Measurements from ENCODE around the gene GORASP1. TPM values are rescaled to one million over a fixed set of nuclear protein-coding genes. Genes with fewer than 3 reads are reported as not detected.

Gene GORASP1
- polyA plus RNA-seq, 3 donors = 23.2 to 105 (median 31.2) TPM

DNA sequence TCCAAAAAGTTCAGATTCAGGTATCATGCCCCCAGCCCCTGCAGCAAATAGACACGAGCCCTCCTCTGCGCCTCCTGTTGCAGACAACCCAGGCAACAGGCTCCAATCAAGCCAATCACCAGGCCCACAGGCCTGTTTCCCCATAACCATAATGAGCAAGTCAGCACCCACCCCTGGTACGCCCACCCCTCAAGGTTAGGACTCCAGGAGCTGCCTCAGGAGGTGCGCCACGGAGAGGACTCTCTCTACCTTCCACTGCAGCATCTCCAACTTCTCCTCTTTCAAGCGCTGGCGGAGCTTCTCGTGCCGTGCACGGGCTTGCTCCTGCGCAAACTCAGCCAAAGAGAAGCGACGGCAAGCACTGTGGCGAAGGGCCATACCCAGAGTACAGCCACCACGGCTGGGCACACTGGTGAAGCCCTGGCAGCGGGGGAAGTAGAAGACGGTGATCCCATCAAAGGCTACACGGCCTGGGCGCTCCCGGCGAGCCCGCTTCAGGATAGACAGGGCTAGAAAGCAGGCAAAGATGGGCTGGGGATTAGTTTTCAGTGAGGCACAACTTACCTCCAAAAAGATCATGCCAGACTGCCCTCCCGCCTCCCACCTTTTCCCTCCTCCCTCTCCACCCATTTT, 37.4 kb upstream of the GORASP1 start:
- Histone ChIP-seq H3K27ac (ENCODE audit: low read depth in 1 of 2, low read length in 2 of 2) (no peak overlapping the region), H3K4me2 (replicated peaks; ENCODE audit: extremely low read depth, low read length, poor library complexity, severe bottlenecking) (no peak overlapping the region), H3K79me2 (ENCODE audit: insufficient read depth, low read length) (peaks cover 44% of the 10 kb centered on the region), H3K36me3 (replicated peaks in 1 of 2; ENCODE audit: control insufficient read depth in 1 of 2, insufficient read depth in 2 of 2, low read length in 2 of 2) (peaks cover 42 to 62% of the 10 kb centered on the region in 2 donors), H3K9ac (ENCODE audit: insufficient read depth, low read length, poor library complexity, severe bottlenecking) (no peak overlapping the region), H3K9me3 (replicated peaks in 1 of 2; ENCODE audit: control insufficient read depth in 1 of 2, insufficient read depth in 1 of 2, low read length in 2 of 2) (no peaks in the 10 kb centered on the region), H3K4me3 (replicated peaks in 1 of 3; ENCODE audit: low read depth in 2 of 3, low read length in 3 of 3) (no peak overlapping the region), H2AFZ (ENCODE audit: insufficient read depth, low read depth, low read length, poor library complexity, severe bottlenecking) (no peak overlapping the region), H3K4me1 (ENCODE audit: control insufficient read depth in 1 of 2, insufficient read depth in 2 of 2, low read length in 2 of 2) (peaks cover 70 to 81% of the 10 kb centered on the region in 2 donors), H4K20me1 (ENCODE audit: insufficient read depth, low read length) (peaks cover 100% of the 10 kb centered on the region), H3K27me3 (ENCODE audit: control insufficient read depth in 2 of 2, insufficient read depth in 2 of 2, low read length in 2 of 2) (no peaks in the 10 kb centered on the region)
- Mint-ChIP-seq H3K27me3 (ENCODE audit: low read depth in 3 of 3) (no peaks in the 10 kb centered on the region), H3K27ac (peak overlapping the region in 1 of 7 donors; percentile 4), H3K9me3 (peaks cover 0 to 1% (median 0%) of the 10 kb centered on the region in 7 donors), H3K4me1 (peaks cover 73% of the 10 kb centered on the region), H3K4me3 (peak overlapping the region in 1 of 2 donors; percentile 32), H3K36me3 (peaks cover 79 to 94% of the 10 kb centered on the region in 2 donors)
- DNase-seq = no peak
- intact Hi-C loops (cut with micrococcal nuclease) = loop anchor here (5.0 kb wide), 2 partner anchors 32 to 37 kb away; no protein-coding TSS in a partner anchor
- WGBS (ENCODE audit: insufficient coverage) = 94% methylated on average over 12 of the region's 23 CpGs
- TF ChIP-seq, protein P1, sequence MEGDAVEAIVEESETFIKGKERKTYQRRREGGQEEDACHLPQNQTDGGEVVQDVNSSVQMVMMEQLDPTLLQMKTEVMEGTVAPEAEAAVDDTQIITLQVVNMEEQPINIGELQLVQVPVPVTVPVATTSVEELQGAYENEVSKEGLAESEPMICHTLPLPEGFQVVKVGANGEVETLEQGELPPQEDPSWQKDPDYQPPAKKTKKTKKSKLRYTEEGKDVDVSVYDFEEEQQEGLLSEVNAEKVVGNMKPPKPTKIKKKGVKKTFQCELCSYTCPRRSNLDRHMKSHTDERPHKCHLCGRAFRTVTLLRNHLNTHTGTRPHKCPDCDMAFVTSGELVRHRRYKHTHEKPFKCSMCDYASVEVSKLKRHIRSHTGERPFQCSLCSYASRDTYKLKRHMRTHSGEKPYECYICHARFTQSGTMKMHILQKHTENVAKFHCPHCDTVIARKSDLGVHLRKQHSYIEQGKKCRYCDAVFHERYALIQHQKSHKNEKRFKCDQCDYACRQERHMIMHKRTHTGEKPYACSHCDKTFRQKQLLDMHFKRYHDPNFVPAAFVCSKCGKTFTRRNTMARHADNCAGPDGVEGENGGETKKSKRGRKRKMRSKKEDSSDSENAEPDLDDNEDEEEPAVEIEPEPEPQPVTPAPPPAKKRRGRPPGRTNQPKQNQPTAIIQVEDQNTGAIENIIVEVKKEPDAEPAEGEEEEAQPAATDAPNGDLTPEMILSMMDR (IDR thresholded peaks at IDR 0.05) = no peak

DNA sequence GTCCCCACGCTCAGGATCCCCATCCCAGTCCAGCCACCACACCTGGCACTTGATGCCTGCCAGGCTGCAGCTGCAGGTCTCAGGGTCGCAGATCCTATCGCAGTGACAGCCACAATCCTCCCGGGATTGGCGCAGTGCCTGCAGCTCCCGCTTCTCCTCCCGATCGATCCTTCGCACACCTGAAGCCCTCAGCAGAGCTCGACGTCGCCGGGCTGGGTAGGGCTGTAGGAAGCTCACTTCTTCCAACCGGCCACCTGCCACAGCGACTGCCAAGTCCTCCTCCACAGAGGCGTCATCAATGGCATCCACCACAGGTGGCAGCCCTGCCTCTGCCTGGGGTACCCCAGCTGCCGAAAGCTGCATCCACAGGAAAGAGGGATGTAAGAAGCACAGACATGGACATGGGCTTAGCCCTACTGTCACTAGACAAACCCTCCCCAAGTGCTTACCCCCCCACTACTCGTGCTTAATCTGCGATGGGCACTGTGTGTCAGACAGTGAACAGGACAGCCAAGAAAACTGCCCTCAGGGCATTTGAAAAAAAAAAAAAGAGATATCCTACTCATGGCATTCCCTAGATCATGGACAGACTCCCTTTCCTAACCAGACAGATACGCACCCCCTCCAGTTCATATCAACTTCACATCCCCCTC, 36.8 kb upstream of the GORASP1 start:
- Histone ChIP-seq H3K4me2 (replicated peaks; ENCODE audit: extremely low read depth, low read length, poor library complexity, severe bottlenecking) (no peak overlapping the region), H4K20me1 (ENCODE audit: insufficient read depth, low read length) (peaks cover 100% of the 10 kb centered on the region), H3K4me3 (replicated peaks in 1 of 3; ENCODE audit: low read depth in 2 of 3, low read length in 3 of 3) (no peak overlapping the region), H3K9me3 (replicated peaks in 1 of 2; ENCODE audit: control insufficient read depth in 1 of 2, insufficient read depth in 1 of 2, low read length in 2 of 2) (no peaks in the 10 kb centered on the region), H2AFZ (ENCODE audit: insufficient read depth, low read depth, low read length, poor library complexity, severe bottlenecking) (no peak overlapping the region), H3K27ac (ENCODE audit: low read depth in 1 of 2, low read length in 2 of 2) (no peak overlapping the region), H3K36me3 (replicated peaks in 1 of 2; ENCODE audit: control insufficient read depth in 1 of 2, insufficient read depth in 2 of 2, low read length in 2 of 2) (peaks cover 42 to 62% of the 10 kb centered on the region in 2 donors), H3K4me1 (ENCODE audit: control insufficient read depth in 1 of 2, insufficient read depth in 2 of 2, low read length in 2 of 2) (peaks cover 64 to 75% of the 10 kb centered on the region in 2 donors), H3K79me2 (ENCODE audit: insufficient read depth, low read length) (peaks cover 37% of the 10 kb centered on the region), H3K27me3 (ENCODE audit: control insufficient read depth in 2 of 2, insufficient read depth in 2 of 2, low read length in 2 of 2) (no peaks in the 10 kb centered on the region), H3K9ac (ENCODE audit: insufficient read depth, low read length, poor library complexity, severe bottlenecking) (no peak overlapping the region)
- TF ChIP-seq, protein P1 (IDR thresholded peaks at IDR 0.05) = no peak
- no peak for DNase-seq
- peaks cover 72 to 92% of the 10 kb centered on the region in 2 donors for H3K36me3 Mint-ChIP-seq
- peaks cover 68% of the 10 kb centered on the region for H3K4me1 Mint-ChIP-seq
- H3K27me3 Mint-ChIP-seq (ENCODE audit: low read depth in 3 of 3) = no peaks in the 10 kb centered on the region
- 97% methylated on average over 12 of the region's 20 CpGs for WGBS (ENCODE audit: insufficient coverage)
- H3K27ac Mint-ChIP-seq = peak overlapping the region in 1 of 7 donors; percentile 46
- peak overlapping the region in 1 of 2 donors; percentile 32 for H3K4me3 Mint-ChIP-seq
- intact Hi-C loops (cut with micrococcal nuclease) = loop anchor here in 1 of 2 donors (5.0 kb wide), 1 partner anchor 33 kb away; no protein-coding TSS in a partner anchor
- peaks cover 0 to 1% (median 0%) of the 10 kb centered on the region in 7 donors for H3K9me3 Mint-ChIP-seq

Data from CD14-positive monocyte (primary cell).